Measurements from ENCODE around the gene HCN2. TPM values are rescaled to one million over a fixed set of nuclear protein-coding genes. Genes with fewer than 3 reads are reported as not detected.

The HCN2 gene
- total and polyA plus RNA-seq, 12 donors: 0.74 to 9.1 (median 3.6) TPM

- Histone ChIP-seq H3K36me3 (replicated peaks in 1 of 2) (no peaks in the 10 kb centered on the region), H3K27me3 (no peaks in the 10 kb centered on the region), H3K4me1 (replicated peaks in 1 of 2) (peaks cover 5 to 8% of the 10 kb centered on the region in 2 donors), H3K27ac (peak within 1 kb of the TSS in 1 of 5 donors; percentile 55), H3K4me3 (peak within 1 kb of the TSS in 1 of 4 donors; percentile 63), H3K9me3 (replicated peaks in 1 of 3) (no peaks in the 10 kb centered on the region)
- TF ChIP-seq CTCF (IDR thresholded peaks at IDR 0.05) (peak in 2 of 6 experiments; percentile 10 to 23), POLR2A (IDR thresholded peaks at IDR 0.05) (no peak)
- WGBS, 4 donors: 3 to 18% (median 6%) methylated on average over 21 to 109 of the region's 109 CpGs
- intact Hi-C loops (cut with DNase I): no loop called here
- peak; percentile 91 to 96 (median 95) for DNase-seq
Observed at GRCh38 chr19:639253-640160, 49.8 kb downstream of the HCN2 start, which contains the start of gene FGF22. Gene FGF22, plus strand, starts transcription at chr19:639879. Its CDS starts 47 bp downstream, at chr19:639926.

- no peak for DNase-seq
- WGBS, 4 donors: 37 to 90% (median 61%) methylated on average over 2 to 25 of the region's 25 CpGs
- no peaks in the 10 kb centered on the region for H3K9me3 ChIP-seq (replicated peaks in 1 of 3)
- peaks cover 5 to 7% of the 10 kb centered on the region in 2 donors for H3K4me1 ChIP-seq (replicated peaks in 1 of 2)
- H3K36me3 ChIP-seq (replicated peaks in 1 of 2): no peaks in the 10 kb centered on the region
- peak overlapping the region in 1 of 4 donors; percentile 63 for H3K4me3 ChIP-seq
- H3K27ac ChIP-seq: peak overlapping the region in 1 of 5 donors; percentile 55
- H3K27me3 ChIP-seq: no peaks in the 10 kb centered on the region
- intact Hi-C loops (cut with DNase I): no loop called here
- no peak for TF ChIP-seq CTCF (IDR thresholded peaks at IDR 0.05)
- TF ChIP-seq POLR2A (IDR thresholded peaks at IDR 0.05): no peak
Observed at GRCh38 chr19:640161-640558, 50.5 kb downstream of the HCN2 start.

GRCh38 chr19:640606-641189 is 51.0 kb downstream of the HCN2 start:
- Histone ChIP-seq H3K4me3 (no peak overlapping the region), H3K27me3 (no peaks in the 10 kb centered on the region), H3K4me1 (replicated peaks in 1 of 2) (peaks cover 5 to 7% of the 10 kb centered on the region in 2 donors), H3K9me3 (replicated peaks in 1 of 3) (no peaks in the 10 kb centered on the region), H3K27ac (no peak overlapping the region), H3K36me3 (replicated peaks in 1 of 2) (no peaks in the 10 kb centered on the region)
- no peak for DNase-seq
- intact Hi-C loops (cut with DNase I): no loop called here
- no peak for TF ChIP-seq CTCF (IDR thresholded peaks at IDR 0.05)
- TF ChIP-seq POLR2A (IDR thresholded peaks at IDR 0.05): no peak
- 65 to 92% (median 89%) methylated on average over 4 to 29 of the region's 31 CpGs for WGBS, 4 donors

GRCh38 chr19:641702-642101 is 52.0 kb downstream of the HCN2 start:
- 76 to 86% (median 84%) methylated on average over 10 to 17 of the region's 17 CpGs for WGBS, 4 donors
- intact Hi-C loops (cut with DNase I): no loop called here
- Histone ChIP-seq H3K27me3 (no peaks in the 10 kb centered on the region), H3K9me3 (replicated peaks in 1 of 3) (no peaks in the 10 kb centered on the region), H3K4me3 (no peak overlapping the region), H3K36me3 (replicated peaks in 1 of 2) (peaks cover 0 to 6% of the 10 kb centered on the region in 2 donors), H3K4me1 (replicated peaks in 1 of 2) (peaks cover 5 to 7% of the 10 kb centered on the region in 2 donors), H3K27ac (no peak overlapping the region)
- DNase-seq: no peak
- TF ChIP-seq CTCF (IDR thresholded peaks at IDR 0.05): no peak
- TF ChIP-seq POLR2A (IDR thresholded peaks at IDR 0.05): no peak
